ENCODE data around the gene SCN7A. TPM values are rescaled to one million over a fixed set of nuclear protein-coding genes. Genes with fewer than 3 reads are reported as not detected.

Gene SCN7A
- total and polyA plus RNA-seq, 3 experiments from 2014 or later = not detected

DNA sequence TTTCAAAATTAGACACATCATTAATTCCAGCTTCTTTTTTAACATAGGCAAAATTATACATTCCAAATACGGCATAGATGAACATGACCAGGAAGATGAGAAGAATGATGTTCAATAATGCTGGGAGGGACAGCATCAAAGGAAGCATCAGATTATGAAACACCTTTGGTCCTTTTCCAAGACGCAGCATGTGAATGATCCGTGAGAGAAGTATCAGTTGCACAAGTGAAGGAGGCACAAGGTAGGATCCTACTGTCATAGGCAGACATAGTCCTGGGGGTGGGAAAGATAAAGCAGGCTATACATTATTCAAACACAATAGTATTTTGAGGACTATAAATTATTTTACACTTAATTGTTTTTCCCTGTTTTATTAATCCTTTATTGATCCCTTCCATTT is 87.7 kb downstream of the SCN7A start:
- ChIA-PET POLR2A (no interaction called here), CTCF (no interaction called here)
- Histone ChIP-seq H3K27ac (ENCODE audit: low read depth, low read length) (no peak overlapping the region), H3K9me3 (ENCODE audit: low read length) (no peaks in the 10 kb centered on the region), H3K4me3 (ENCODE audit: low read length) (no peak overlapping the region), H3K27me3 (ENCODE audit: insufficient read depth, low read length, poor library complexity, severe bottlenecking) (no peaks in the 10 kb centered on the region), H3K4me1 (ENCODE audit: insufficient read depth, low read length) (no peaks in the 10 kb centered on the region), H3K36me3 (ENCODE audit: insufficient read depth, low read length) (no peaks in the 10 kb centered on the region)
- Mint-ChIP-seq H3K36me3 (no peaks in the 10 kb centered on the region), H3K4me3 (no peak overlapping the region), H3K27ac (no peak overlapping the region), H3K4me1 (no peaks in the 10 kb centered on the region), H3K9me3 (peaks cover 0 to 11% (median 1%) of the 10 kb centered on the region in 5 donors), H3K27me3 (no peaks in the 10 kb centered on the region)
- DNase-seq = no peak

DNA sequence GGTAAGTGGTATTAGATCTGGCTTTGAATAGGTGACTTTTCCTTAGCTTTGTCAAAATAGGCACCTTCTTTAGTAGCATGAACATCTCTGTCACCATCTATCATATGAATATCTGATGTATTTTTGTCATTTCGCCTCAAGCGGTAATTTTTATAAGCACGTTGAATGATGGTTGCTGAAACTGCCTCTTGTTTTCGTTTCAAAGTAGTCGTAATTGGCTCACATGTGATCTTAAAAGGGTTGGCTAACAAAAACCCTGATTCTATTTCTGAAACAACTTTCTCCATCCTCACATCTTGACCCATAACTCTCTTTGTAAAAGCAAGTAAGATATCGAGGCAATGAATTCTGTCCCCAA is 88.5 kb downstream of the SCN7A start:
- no peak overlapping the region for H3K27ac Mint-ChIP-seq

DNA sequence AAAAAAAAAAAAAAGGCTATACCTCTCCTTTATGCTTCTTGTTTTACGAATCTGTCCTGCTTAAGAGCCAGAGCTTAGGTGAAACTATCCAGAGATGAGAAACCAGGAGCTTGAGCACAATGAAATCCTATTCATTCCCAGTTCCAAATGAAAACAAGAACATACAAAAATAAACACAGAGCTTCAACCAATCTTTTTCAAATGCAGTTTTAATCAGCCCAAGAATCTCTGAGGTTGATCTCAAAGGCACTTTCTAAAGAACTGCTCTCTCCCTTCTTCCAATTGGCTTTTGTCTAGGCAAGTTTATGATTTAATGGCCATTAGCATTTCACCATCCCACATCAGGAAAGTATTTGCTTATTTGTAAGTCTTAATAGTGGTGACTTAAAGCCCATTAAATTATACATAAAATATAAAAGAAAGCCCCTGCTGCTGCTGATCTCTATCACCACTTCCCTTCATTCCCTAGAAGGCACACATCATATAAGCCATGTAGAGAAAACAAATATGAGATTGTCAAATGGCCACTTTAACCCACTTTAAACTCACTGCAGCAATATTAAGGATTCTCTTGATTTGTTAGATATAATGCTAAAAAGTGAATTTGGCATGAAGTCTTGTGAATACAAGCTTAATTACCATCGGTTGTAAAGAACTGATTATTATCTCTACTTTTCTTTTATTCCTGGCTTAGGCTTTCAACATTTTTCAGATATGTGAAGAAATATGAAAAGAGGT is 89.0 kb downstream of the SCN7A start:
- Mint-ChIP-seq H3K36me3 (no peaks in the 10 kb centered on the region), H3K4me1 (no peaks in the 10 kb centered on the region), H3K4me3 (no peak overlapping the region), H3K27ac (no peak overlapping the region), H3K27me3 (no peaks in the 10 kb centered on the region), H3K9me3 (peaks cover 0 to 9% (median 1%) of the 10 kb centered on the region in 5 donors)
- POLR2A ChIA-PET = no interaction called here
- Histone ChIP-seq H3K27me3 (ENCODE audit: insufficient read depth, low read length, poor library complexity, severe bottlenecking) (no peaks in the 10 kb centered on the region), H3K9me3 (ENCODE audit: low read length) (no peaks in the 10 kb centered on the region), H3K27ac (ENCODE audit: low read depth, low read length) (no peak overlapping the region), H3K4me3 (ENCODE audit: low read length) (no peak overlapping the region), H3K36me3 (ENCODE audit: insufficient read depth, low read length) (no peaks in the 10 kb centered on the region), H3K4me1 (ENCODE audit: insufficient read depth, low read length) (no peaks in the 10 kb centered on the region)
- CTCF ChIA-PET = no interaction called here
- no peak for DNase-seq

More for the DNA sequence above, 88.5 kb downstream of the SCN7A start:
- DNase-seq = no peak
- Mint-ChIP-seq H3K9me3 (peaks cover 0 to 11% (median 1%) of the 10 kb centered on the region in 5 donors), H3K27me3 (no peaks in the 10 kb centered on the region), H3K4me3 (no peak overlapping the region), H3K4me1 (no peaks in the 10 kb centered on the region), H3K36me3 (no peaks in the 10 kb centered on the region)
- POLR2A ChIA-PET = no interaction called here
- no peaks in the 10 kb centered on the region for H3K27me3 ChIP-seq (ENCODE audit: insufficient read depth, low read length, poor library complexity, severe bottlenecking)
- H3K27ac ChIP-seq (ENCODE audit: low read depth, low read length) = no peak overlapping the region
- H3K36me3 ChIP-seq (ENCODE audit: insufficient read depth, low read length) = no peaks in the 10 kb centered on the region
- CTCF ChIA-PET = no interaction called here
- H3K4me1 ChIP-seq (ENCODE audit: insufficient read depth, low read length) = no peaks in the 10 kb centered on the region
- no peak overlapping the region for H3K4me3 ChIP-seq (ENCODE audit: low read length)
- H3K9me3 ChIP-seq (ENCODE audit: low read length) = no peaks in the 10 kb centered on the region

DNA sequence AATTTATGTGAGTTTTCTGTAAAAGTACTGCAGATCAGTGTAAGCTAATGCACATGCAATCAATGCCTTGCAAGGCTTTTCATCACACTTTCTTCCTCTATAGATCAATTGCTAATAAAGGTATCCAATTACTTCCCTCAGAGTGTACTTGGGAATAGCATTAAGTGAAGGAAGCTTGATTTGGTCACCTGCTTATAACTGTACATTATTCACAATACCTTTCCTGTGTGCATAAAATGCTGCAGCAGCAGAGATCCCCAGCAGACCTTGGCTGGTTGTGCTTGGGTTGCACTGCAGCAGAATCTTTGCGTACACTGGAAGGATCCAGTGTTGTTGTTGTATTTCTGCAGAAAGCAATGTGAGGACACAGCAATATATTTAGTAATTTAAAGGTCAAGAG is 99.8 kb downstream of the SCN7A start:
- Mint-ChIP-seq H3K36me3 (no peaks in the 10 kb centered on the region), H3K4me3 (no peak overlapping the region), H3K9me3 (peaks cover 2 to 15% (median 2%) of the 10 kb centered on the region in 5 donors), H3K27ac (no peak overlapping the region), H3K4me1 (no peaks in the 10 kb centered on the region), H3K27me3 (no peaks in the 10 kb centered on the region)
- H3K4me1 ChIP-seq (ENCODE audit: insufficient read depth, low read length) = no peaks in the 10 kb centered on the region
- no peak overlapping the region for H3K27ac ChIP-seq (ENCODE audit: low read depth, low read length)
- POLR2A ChIA-PET = no interaction called here
- H3K4me3 ChIP-seq (ENCODE audit: low read length) = no peak overlapping the region
- no peaks in the 10 kb centered on the region for H3K36me3 ChIP-seq (ENCODE audit: insufficient read depth, low read length)
- CTCF ChIA-PET = no interaction called here
- H3K27me3 ChIP-seq (ENCODE audit: insufficient read depth, low read length, poor library complexity, severe bottlenecking) = no peaks in the 10 kb centered on the region
- H3K9me3 ChIP-seq (ENCODE audit: low read length) = no peaks in the 10 kb centered on the region
- no peak for DNase-seq

DNA sequence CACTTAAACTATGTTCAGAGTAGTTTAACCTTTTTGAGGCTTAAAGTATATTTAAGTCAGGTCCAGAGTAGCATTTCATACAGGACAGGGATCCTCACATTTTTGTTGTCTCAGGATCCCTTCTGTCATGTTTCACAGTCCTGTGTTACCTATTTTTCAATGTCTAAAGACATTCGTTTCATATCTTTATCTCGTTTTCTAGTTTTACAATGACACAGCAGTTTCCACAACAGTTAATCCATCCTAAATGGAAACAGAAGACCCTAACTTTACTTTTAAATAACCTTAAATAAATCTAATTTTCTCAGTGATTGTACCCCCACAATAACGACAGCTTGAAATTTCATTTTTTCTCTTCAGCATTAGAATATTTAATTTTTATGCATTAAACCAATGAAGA is 101.0 kb downstream of the SCN7A start:
- no peak overlapping the region for H3K4me3 Mint-ChIP-seq

DNA sequence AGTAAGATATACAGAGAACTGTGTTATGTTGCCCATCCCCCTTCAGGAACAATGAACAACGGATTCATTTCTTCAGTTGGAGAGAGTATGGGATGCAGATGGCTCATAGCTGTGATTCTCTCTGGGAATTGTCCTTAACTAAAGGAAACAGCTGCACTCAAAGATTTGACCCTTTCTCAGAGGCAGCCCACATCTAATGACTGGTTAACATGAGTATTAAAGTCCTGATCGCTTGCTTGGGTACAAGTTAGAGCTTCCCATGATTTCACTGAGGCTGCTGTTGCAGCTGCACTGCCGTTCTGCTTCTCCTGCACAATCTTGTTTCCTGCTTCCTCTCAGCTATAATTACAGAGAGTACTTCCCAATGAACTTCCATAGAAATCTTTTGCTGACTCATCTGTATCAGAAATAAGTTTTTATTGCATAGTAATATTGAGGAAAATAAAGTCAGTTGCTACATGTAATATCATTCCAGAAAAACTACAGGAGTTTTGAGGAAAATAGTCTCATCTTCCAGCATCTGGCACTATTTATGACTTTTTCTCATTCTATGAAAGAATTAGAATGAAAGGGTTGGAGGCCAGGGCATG is 105.5 kb downstream of the SCN7A start:
- no peak for DNase-seq
- no peaks in the 10 kb centered on the region for H3K27me3 ChIP-seq (ENCODE audit: insufficient read depth, low read length, poor library complexity, severe bottlenecking)
- no peak overlapping the region for H3K4me3 ChIP-seq (ENCODE audit: low read length)
- H3K4me1 Mint-ChIP-seq = no peaks in the 10 kb centered on the region
- no peaks in the 10 kb centered on the region for H3K4me1 ChIP-seq (ENCODE audit: insufficient read depth, low read length)
- H3K9me3 Mint-ChIP-seq = peaks cover 0 to 7% (median 0%) of the 10 kb centered on the region in 5 donors
- H3K27me3 Mint-ChIP-seq = peaks cover 0 to 2% of the 10 kb centered on the region in 2 donors
- H3K36me3 ChIP-seq (ENCODE audit: insufficient read depth, low read length) = no peaks in the 10 kb centered on the region
- no peaks in the 10 kb centered on the region for H3K9me3 ChIP-seq (ENCODE audit: low read length)
- no peak overlapping the region for H3K27ac ChIP-seq (ENCODE audit: low read depth, low read length)
- ChIA-PET POLR2A (no interaction called here), CTCF (no interaction called here)
- H3K4me3 Mint-ChIP-seq = no peak overlapping the region
- no peaks in the 10 kb centered on the region for H3K36me3 Mint-ChIP-seq
- H3K27ac Mint-ChIP-seq = no peak overlapping the region

More for the DNA sequence above, 101.0 kb downstream of the SCN7A start:
- ChIA-PET POLR2A (no interaction called here), CTCF (no interaction called here)
- Histone ChIP-seq H3K4me1 (ENCODE audit: insufficient read depth, low read length) (no peaks in the 10 kb centered on the region), H3K9me3 (ENCODE audit: low read length) (no peaks in the 10 kb centered on the region), H3K27me3 (ENCODE audit: insufficient read depth, low read length, poor library complexity, severe bottlenecking) (no peaks in the 10 kb centered on the region), H3K36me3 (ENCODE audit: insufficient read depth, low read length) (no peaks in the 10 kb centered on the region), H3K27ac (ENCODE audit: low read depth, low read length) (no peak overlapping the region), H3K4me3 (ENCODE audit: low read length) (no peak overlapping the region)
- peaks cover 2 to 15% (median 2%) of the 10 kb centered on the region in 5 donors for H3K9me3 Mint-ChIP-seq
- DNase-seq = no peak
- H3K27me3 Mint-ChIP-seq = no peaks in the 10 kb centered on the region
- no peaks in the 10 kb centered on the region for H3K36me3 Mint-ChIP-seq
- H3K27ac Mint-ChIP-seq = no peak overlapping the region
- H3K4me1 Mint-ChIP-seq = no peaks in the 10 kb centered on the region

DNA sequence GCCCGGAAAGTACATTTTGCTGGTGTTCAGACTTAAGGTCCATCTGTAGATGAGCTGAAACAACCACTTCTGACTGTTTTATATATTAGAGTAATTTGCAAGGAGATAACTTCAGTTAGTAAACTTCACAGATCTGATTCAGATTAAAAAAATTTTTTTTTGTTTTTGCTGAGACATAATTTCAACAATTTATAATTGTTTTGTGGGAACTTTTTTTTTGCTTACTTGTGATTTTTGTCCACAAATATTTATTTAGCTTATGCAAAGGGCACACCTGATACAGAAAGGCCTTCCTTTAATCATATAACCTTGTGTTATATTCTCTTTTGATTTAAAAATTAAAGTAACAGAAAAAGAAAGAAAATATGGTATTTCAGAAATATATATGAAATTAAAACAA is 108.7 kb downstream of the SCN7A start:
- H3K9me3 ChIP-seq (ENCODE audit: low read length) = no peaks in the 10 kb centered on the region
- peaks cover 0 to 2% of the 10 kb centered on the region in 2 donors for H3K27me3 Mint-ChIP-seq
- H3K27me3 ChIP-seq (ENCODE audit: insufficient read depth, low read length, poor library complexity, severe bottlenecking) = no peaks in the 10 kb centered on the region
- no peaks in the 10 kb centered on the region for H3K4me1 ChIP-seq (ENCODE audit: insufficient read depth, low read length)
- POLR2A ChIA-PET = no interaction called here
- H3K9me3 Mint-ChIP-seq = peaks cover 0 to 3% (median 0%) of the 10 kb centered on the region in 5 donors
- H3K36me3 ChIP-seq (ENCODE audit: insufficient read depth, low read length) = no peaks in the 10 kb centered on the region
- CTCF ChIA-PET = no interaction called here
- no peak overlapping the region for H3K27ac ChIP-seq (ENCODE audit: low read depth, low read length)
- no peak overlapping the region for H3K4me3 ChIP-seq (ENCODE audit: low read length)
- no peak overlapping the region for H3K27ac Mint-ChIP-seq
- H3K36me3 Mint-ChIP-seq = no peaks in the 10 kb centered on the region
- H3K4me1 Mint-ChIP-seq = no peaks in the 10 kb centered on the region
- no peak overlapping the region for H3K4me3 Mint-ChIP-seq
- no peak for DNase-seq

DNA sequence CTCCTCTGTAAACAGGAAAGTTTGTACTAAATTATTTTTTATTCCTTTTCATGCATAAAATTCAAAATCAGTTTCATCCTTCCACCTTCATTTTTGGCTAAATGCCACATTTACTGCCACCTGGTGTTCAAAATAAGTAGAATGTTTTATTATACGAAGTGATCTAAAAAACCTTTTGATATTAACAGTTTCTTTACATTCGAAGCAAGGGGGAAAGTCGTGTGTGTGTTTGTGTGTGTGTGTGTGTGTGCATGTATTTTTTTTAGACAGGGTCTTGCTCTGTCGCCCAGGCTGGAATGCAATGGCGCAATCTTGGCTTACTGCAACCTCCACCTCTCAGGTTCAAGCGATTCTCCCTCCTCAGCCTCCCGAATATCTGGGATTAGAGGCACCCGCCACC is 109.3 kb downstream of the SCN7A start:
- Mint-ChIP-seq H3K27ac (no peak overlapping the region), H3K9me3 (peaks cover 0 to 3% (median 0%) of the 10 kb centered on the region in 5 donors), H3K4me3 (no peak overlapping the region), H3K4me1 (no peaks in the 10 kb centered on the region), H3K27me3 (peaks cover 0 to 2% of the 10 kb centered on the region in 2 donors), H3K36me3 (no peaks in the 10 kb centered on the region)
- POLR2A ChIA-PET = no interaction called here
- DNase-seq = no peak
- CTCF ChIA-PET = no interaction called here
- Histone ChIP-seq H3K4me1 (ENCODE audit: insufficient read depth, low read length) (no peaks in the 10 kb centered on the region), H3K27me3 (ENCODE audit: insufficient read depth, low read length, poor library complexity, severe bottlenecking) (no peaks in the 10 kb centered on the region), H3K36me3 (ENCODE audit: insufficient read depth, low read length) (no peaks in the 10 kb centered on the region), H3K4me3 (ENCODE audit: low read length) (no peak overlapping the region), H3K9me3 (ENCODE audit: low read length) (no peaks in the 10 kb centered on the region), H3K27ac (ENCODE audit: low read depth, low read length) (no peak overlapping the region)

Data from CD8-positive, alpha-beta memory T cell (primary cell).